Left renal pelvis (tissue), 4 donors: ENCODE measurements around the gene TUSC1. TPM values are rescaled to one million over a fixed set of nuclear protein-coding genes. Genes with fewer than 3 reads are reported as not detected.
"Not testable (repeated sequence)": the region's sequence is repeated elsewhere in the genome, so short reads cannot be mapped to it uniquely, and the experiment has no call there.

Experiments
- DNase-seq, 4 donors: peaks; one replicate each; pipeline ENCODE4 v3.0.0-alpha.2; 2013; ENCODE audit warnings: low read depth in 4 of 4, low spot score in 3 of 4
- polyA plus RNA-seq, 4 donors: library from polyadenylated mRNA; unstranded; fragments of 120-200 nt; gene quantifications; one replicate each; pipeline ENCODE4 v1.2.1, GENCODE V29; 2013; ENCODE audit not compliant: insufficient read length in 4 of 4

TUSC1 gene
- polyA plus RNA-seq, result 10 to 100 TPM; 14.3 to 20.4 (median 19.5) TPM

DNA sequence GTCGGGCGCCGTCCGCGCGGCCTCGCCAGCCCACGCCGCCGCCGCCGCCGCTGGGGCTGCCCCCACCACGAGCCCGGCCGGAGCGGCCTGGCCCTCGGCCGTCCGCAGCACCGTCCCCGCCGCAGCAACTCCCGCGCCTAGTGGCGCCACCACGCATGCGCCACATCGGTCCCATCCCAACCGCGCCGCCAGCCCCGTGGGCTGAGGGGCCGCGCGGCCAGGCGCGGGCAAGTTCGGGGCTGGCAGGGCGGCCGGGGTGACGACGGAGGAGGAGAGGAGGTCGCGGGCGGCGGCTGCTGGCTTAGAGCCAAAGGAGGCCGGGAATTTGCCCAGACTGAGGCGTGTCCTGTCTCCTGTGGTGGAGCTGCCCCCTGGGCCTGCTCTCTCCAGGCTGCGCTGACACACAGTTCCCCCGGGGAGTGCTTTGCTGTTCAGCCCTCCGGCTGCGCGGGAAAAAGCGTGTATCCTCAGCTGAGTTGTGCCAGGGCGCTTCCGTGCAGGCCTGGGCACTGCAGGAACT, at the start of gene TUSC1:
TUSC1 (minus strand) TSS at position 298 of the 520 bp plus-strand sequence; CDS start at position 166, 132 bp downstream.
- DNase-seq, result peak; percentile 50 to 68 (median 64)

DNA sequence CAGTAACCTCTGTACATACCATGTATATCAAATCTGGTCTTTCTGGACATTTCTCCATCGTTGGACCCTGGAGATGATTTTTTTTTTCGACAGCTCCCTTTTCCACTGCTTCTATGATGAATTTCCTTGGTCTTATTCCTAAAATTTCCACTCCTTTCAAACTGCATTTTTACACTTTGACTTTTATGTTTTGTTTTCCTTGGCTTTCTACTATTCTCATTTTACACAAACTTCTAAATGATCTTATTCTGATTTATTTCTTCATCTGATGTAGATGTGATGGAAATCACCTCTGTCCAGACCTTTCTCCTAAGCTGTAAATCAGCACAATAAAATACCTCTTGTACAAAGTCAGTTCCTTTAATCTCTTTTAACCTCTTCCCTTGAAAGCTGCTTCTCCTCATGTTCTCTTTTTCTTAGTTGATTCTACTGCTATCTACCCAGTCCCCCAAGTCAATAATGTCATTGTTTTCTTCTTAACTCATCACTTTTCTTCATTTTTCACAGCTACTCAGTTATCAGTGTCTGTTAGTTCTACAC, 48.7 kb upstream of the TUSC1 start:
- peak in 2 of 4 donors; percentile 22 to 38 for DNase-seq

DNA sequence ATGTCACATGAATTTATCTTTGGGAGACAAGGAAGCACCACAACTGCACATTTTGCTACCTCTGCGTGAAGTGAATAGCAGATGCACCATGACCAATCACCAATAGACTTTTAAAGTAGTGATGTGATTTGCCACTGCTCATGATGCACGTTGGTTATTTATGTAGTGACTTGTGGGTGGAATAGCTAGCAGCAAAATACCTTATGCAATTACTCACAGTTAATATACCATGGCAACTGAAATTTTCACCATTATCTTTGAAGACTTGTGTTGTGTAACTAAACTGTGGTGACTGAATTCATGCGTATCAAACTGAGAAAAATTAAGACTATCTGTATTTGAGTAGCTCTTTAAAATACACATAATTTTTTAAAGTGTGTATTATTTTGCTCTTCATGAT, 46.2 kb upstream of the TUSC1 start:
- DNase-seq, result no peak

DNA sequence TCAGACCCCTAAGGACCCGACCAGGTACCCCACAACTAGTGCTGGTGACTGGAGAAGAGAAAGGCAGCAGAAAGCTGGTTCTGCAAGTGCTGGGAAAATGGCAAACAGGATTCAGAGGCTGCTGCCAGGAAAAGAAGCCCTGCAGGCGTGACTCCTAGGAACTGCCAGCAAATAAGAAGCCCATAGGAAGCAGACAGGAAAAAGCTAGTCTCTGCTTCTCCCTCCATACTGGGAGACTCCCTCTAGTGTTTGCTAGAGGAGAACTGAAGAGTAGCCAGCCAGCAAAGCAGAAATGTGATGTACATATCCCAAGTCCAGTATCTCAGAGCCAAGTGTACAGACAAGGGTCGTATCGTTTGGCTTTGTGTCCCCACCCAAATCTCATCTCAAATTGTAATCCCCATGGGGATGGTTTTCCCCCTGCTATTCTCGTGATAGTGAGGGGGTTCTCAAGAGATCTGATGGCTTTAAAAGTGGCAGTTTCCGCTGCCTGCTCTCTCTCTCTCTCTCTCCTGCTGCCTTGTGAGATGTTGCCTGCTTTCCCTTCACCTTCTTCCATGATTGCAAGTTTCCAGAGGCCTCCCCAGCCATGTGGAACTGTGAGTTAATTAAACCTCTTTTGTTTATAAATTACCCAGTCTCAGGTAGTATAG, 38.1 kb upstream of the TUSC1 start:
- peak in 1 of 4 donors; percentile 48 for DNase-seq

DNA sequence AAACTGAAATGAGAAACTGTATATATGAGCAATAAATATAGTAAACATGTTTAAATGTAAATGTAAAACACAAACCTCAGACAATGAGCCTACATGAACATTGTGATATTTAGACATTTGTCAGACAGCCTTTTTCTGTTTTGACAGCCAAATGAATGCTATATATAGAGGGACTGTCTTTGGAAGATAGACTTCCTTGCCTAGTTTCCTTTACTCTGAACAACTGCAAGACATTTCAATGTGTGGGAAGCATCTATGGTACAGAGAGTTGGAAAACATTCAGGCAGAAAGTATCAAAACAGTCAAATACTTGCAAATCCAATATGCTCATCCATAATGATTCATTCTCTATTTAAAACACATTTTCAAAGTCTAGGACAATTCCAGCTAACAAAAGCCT, 31.7 kb upstream of the TUSC1 start:
- DNase-seq, result no peak

DNA sequence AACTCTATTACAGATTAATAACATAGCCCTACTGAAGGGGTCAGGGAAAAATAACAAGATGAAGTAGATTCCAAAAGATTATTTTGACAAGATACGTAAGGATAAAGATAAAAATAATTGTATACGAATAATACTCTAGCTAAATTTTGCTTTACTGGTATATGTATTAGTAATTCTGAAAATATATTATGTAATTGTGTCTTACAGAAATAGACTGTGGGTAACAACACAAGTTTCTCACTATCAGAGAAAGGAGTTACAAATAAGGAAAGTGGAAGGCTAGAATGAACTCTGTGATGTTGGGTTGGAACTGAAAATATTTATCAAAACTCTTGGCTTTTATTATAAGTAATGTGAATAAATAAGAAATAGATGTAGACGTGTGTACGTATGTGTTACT, 26.6 kb upstream of the TUSC1 start:
- no peak for DNase-seq

DNA sequence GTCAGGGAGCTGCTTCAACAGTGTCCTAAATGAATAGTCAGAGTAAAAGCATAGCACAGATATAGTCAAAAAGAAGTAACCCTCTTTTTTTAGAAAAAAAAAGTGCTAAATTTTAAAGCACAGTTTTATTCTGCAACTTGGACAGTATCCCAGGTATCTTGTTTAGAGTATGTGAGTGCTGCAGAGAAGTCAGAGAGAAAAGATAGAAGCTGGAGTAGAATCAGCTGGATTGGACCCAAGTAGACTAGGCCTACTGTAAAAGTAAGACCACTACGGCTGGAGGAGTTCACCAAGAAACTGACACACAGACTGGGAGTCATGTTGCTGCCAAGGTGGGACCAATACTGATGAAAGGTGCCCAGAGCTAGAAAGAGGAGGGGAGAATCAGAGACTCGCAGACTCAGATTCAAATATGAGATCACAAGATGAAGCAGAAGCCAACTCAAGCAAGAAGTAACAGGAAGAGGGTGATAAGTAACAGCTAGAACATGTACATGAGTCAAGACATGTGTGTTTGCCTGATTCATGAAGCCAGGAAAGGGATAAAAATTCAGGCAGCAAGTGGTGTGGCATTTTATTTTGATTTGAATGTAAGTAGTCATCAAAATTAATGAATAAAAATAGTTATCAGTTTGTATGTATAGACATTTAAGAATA, 25.6 kb upstream of the TUSC1 start:
- DNase-seq, result no peak

DNA sequence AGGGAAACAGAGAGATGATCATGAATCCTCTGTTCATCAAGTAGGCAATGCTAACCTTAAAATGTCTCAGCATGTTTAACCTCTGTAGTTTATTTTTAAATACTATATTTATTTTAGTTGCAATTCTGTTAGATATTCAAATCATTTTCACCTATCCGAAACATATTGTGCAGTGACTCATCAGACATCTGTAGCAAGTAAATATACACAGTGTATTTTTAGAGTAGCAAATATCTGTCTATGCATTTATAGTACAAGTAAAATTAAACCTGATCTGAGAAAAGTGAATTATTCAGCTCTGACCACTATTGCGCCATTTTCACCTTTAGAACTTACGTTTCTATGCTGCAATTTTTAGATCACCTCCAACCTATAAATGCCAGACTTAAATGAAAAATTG, 24.3 kb upstream of the TUSC1 start:
- DNase-seq, result no peak

DNA sequence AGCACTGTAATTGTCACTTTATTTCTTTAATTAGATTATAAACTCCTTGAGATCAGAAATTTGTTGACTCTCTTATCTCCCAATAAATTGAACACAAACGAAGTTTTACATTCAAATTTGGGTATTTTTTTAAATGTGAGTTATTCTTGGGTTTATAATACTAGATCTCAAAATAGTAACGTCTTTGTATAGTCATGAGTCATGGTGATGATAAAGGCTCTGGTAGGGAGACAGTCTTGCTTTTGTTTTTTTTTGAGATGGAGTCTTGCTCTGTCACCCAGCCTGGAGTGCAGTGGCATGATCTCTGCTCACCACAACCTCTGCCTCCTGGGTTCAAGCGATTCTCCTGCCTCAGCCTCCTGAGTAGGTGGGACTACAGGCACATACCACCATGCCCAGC, 22.7 kb upstream of the TUSC1 start:
- not testable (repeated sequence) for DNase-seq

DNA sequence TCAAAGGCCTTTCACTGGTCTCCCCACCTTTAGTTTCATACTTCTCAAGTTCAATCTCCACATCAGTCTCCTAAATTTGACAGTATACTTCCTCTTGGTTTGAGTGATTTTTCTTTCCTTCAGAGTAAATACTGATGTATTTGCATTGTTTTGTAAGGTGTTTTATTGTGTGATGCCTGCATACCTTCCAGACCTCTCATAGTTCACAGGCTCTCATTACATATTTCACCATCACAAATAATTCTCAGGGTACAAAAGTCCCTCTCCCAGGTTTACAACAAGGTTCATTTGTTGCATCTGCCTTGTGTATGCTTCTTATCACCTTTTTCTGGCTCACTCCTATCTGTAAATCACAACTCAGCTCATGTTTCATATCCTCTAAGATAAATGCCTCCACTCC, 22.2 kb upstream of the TUSC1 start:
- DNase-seq, result no peak

DNA sequence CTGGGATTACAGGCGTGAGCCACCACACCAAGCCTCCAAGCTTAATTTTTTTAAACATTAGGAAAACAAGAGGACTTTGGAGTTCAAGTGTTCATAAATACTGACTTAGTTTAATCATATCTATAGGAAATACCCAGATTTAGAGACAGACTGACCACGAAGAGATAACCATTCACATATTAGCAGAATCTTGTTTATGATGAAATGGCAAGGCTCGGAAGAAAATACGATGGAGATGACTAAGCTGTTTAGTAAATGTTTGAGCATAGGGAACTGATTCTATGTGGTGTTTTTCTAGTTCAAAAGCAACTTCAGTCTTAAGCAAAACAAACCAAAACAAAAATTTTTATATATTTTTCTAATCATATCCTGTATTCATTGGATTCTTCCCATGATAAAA, 13.5 kb upstream of the TUSC1 start:
- no peak for DNase-seq

DNA sequence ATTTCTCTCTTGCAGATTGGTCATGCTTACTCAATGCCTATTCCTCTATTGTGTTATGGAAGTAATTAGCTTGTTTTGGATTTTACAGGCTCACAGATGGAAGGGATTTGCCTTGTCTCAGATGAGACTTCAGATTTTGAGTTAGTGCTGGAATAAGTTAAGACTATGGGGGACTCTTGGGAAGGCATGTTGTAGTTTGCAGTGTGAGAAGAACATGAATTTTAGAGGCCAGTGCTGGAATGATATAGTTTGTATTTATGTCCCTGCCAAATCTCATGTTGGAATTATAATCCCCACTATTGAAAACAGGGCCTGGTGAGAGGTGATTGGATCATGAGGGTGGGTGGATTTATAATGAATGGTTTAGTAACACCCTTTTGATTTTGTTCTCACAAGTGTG, 6.1 kb upstream of the TUSC1 start:
- no peak for DNase-seq

DNA sequence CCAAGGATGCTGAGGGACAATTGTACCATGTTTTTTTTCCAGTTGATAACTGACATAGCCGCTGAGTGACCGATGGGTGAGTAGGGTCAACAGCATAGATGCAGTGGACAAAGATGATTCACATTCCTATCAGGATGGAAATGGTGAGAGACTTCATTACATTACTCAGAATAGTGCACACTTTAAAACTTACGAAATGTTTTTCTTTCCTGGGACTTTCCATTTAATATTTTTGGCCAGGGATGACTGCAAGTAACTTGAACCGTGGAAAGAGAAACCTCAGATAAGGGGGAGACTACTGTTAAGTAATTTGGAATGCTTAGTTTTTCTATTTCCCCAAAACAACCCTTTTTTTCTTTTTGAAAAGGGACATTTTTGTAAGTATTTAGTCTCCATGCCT, 3.0 kb upstream of the TUSC1 start:
- DNase-seq, result no peak

DNA sequence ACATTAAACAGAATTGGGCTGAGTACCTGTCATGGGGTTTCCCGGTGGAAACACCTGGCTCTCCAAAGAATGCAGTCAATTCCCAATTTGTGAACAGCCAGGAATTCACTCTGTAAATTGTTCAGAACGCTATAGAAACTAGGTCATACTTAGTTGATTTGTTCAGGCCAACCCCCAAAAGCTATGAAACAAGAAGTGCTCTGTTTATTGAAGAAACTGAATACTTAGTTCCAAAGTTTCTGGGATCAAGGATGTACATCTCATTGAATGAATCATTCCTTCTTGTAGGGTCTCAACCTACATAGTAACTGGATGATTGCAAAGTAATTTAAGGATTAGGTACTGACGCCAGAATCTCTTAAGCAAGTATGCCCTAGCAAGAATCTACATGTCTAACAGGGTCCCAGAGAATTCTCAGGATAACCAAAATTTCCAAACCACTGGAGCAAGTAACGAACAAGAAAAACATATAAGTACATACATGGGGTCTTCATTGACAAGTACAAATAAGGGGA, 659 bp upstream of the TUSC1 start:
- no peak for DNase-seq

DNA sequence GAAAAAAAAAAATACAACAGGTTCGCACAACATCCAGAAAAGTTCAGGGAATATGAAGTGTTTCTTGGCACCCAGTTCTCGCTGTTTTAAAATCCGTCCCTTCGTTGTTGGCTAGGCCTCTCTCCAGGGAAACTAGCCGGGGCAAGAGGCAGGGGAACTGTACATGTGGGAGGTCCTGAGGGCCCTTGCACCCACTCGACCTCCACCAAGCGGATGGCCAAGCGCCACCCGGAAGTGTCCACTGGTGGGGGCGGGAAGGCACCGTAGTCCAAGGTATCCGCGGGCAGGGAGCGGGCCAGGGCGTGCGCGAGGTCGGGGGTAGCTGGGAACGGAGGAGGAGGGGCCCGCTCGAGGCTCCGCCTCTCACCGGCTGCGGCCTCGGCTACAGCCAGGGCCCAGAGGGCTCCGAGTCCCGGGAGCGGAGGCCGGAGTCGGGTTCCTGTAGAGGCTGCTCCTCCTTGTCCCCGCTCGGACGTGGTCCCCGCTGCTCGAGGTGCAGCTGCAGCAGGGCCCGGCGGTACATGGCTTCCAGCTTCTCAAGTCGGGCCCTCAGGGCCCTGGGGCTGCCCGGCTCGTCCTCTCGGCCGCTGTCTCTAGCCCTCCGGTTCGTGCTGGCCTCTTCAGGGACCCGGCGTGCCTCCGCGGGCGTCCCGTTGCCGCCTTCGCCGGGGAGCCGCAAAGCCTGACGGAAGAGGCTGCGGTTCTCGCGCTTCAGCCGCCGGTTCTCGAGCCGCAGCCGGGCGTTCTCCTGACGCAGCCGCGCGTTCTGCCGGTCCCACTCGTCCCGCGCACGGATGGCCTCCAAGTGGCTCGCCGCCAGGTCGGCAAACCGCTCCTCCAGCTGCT, 720 bp downstream of the TUSC1 start:
- DNase-seq, result peak; percentile 59 to 68 (median 66)

DNA sequence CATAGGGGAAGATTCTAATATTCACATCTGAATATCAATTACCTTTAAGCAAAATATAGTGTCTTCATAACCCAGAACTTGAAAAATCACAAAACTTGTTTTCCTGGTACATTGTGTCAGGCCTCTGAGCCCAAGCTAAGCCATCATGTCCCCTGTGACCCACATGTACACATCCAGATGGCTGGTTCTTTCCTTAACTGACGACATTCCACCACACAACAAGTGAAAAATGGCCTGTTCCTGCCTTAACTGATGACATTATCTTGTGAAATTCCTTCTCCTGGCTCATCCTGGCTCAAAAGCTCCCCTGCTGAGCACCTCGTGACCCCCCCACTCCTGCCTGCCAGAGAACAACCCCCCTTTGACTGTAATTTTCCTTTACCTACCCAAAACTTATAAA, 2.4 kb downstream of the TUSC1 start:
- DNase-seq, result not testable (repeated sequence)

DNA sequence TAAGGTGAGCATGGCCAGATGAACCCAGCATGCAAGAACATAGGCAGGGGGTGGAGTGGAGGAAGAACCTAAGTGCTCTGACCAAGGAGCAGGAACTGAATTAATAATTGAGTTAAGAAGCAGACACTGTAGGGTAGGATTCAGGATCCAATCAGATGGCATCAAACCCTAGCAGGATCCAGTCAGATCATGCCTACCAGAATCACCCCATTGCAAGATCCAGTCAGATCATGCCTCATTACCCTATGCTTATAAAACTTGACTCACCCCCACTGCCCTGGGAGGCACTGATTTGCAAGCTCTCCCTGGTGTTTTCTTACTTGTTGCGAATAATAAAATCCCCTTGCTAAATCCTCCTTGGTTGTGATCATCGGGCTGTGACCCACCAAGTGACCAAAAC, 19.7 kb downstream of the TUSC1 start:
- no peak for DNase-seq

DNA sequence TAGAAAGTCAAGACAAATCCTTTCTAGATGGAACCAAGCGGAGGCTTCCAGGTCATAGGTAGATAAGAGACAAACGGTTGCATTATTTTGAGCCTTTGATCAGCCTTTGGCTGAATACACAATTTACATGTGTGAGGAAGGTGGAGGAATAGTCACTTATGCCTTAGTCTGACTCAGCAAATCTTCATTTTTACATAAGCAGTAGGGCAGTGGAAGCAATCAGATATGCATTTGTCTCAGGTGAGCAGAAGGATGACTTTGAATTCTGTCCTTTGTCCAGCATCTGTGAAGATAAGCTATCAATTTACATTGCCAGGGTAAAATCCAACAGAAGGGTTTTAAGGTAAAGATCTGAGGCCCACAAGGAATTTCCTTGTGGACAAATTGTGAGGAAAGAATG, 23.8 kb downstream of the TUSC1 start:
- DNase-seq, result no peak

DNA sequence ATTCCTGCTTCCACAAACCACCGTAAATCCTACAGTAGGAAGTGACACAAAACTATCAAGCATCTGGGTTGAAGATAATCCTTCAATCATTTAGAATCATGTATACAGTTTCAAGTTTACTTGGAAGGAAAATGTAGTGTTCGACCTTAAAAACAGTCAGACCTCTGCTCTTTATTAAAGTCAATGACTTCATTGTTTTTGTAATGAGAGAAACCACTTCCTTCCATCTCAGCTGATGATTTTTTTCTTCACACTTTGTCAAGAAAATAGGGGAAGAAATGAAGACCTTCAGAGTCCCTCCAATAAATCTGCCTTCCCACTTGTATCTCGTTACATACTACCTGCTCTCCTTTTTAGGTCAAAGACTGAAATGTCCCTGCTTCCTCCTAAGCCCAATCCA, 30.1 kb downstream of the TUSC1 start:
- no peak for DNase-seq

DNA sequence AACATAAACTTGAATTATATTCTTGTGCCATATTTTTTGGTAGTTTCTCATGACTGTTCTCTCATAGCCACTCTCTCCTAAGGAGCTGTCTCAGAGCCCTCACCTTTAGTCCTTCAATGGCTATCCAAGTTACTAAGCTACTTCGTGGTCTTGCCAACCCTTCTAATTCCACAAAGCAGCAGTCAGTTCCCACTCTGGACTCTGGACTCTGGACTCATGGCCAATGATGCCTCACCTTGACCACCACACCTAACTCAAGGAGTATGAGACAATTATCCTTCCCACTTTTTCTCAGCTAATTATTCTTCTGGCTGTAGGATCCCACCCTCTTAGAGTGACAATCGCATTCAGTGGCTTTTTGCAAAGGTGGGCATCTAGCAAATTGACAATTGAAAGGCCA, 42.2 kb downstream of the TUSC1 start:
- DNase-seq, result no peak

DNA sequence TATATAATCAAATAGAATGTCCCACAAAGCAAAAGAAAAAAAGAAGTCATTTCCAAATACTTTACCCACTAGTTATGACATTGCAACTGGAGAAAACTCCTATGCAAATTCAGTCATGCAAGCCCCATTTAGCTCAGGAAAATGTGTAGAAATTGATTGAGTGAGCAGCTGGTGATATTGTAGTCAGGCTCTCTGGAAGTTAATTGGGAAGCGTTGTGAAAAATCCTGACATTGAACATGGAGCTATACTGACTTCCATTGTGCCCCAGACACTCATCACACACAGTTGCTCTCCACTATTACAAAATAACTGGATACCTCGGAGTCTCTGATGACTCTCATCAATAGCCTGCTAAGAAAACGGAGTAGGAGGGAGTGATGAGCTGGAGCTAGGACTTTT, 49.0 kb downstream of the TUSC1 start:
- no peak for DNase-seq
